Daoy (cell line): ENCODE measurements around the gene RBM27. TPM values are rescaled to one million over a fixed set of nuclear protein-coding genes. Genes with fewer than 3 reads are reported as not detected.

ENCODE experiments used
- total RNA-seq: library from RNA; depleted of rRNA; stranded (reverse); fragments of >200 nt; shearing (Covaris generic); gene quantifications from 2 replicates; pipeline ENCODE4 v1.2.3, GENCODE V29; 2014; rRNA removed

RBM27 gene
- total RNA-seq, 1 experiment from 2014 or later = 27.0 TPM

Other genes with a start within 250 kb of the RBM27 start
- 0.83 and 0.91 TPM in 2 replicates for gene PLAC8L1, start 98.0 kb upstream of the RBM27 start, total RNA-seq
- gene LARS1, start 21.0 kb upstream of the RBM27 start, total RNA-seq = 187 and 196 TPM in 2 replicates
- gene POU4F3, start 135.2 kb downstream of the RBM27 start, total RNA-seq = 0.29 TPM in 1 of 2 replicates, not detected in the other
- gene TCERG1, start 243.7 kb downstream of the RBM27 start, total RNA-seq = 66.2 and 94.8 TPM in 2 replicates